ENCODE results near the gene ASTN2.

ASTN2 gene, protein sequence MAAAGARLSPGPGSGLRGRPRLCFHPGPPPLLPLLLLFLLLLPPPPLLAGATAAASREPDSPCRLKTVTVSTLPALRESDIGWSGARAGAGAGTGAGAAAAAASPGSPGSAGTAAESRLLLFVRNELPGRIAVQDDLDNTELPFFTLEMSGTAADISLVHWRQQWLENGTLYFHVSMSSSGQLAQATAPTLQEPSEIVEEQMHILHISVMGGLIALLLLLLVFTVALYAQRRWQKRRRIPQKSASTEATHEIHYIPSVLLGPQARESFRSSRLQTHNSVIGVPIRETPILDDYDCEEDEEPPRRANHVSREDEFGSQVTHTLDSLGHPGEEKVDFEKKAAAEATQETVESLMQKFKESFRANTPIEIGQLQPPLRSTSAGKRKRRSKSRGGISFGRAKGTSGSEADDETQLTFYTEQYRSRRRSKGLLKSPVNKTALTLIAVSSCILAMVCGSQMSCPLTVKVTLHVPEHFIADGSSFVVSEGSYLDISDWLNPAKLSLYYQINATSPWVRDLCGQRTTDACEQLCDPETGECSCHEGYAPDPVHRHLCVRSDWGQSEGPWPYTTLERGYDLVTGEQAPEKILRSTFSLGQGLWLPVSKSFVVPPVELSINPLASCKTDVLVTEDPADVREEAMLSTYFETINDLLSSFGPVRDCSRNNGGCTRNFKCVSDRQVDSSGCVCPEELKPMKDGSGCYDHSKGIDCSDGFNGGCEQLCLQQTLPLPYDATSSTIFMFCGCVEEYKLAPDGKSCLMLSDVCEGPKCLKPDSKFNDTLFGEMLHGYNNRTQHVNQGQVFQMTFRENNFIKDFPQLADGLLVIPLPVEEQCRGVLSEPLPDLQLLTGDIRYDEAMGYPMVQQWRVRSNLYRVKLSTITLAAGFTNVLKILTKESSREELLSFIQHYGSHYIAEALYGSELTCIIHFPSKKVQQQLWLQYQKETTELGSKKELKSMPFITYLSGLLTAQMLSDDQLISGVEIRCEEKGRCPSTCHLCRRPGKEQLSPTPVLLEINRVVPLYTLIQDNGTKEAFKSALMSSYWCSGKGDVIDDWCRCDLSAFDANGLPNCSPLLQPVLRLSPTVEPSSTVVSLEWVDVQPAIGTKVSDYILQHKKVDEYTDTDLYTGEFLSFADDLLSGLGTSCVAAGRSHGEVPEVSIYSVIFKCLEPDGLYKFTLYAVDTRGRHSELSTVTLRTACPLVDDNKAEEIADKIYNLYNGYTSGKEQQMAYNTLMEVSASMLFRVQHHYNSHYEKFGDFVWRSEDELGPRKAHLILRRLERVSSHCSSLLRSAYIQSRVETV (N-terminal part only)

GRCh38 chr9:117414906-117415331 lies at the start of gene ASTN2:
Gene ASTN2 (minus strand): TSS chr9:117415057. CDS start chr9:117414938, 119 bp downstream.
- no peak for TF ChIP-seq CTCF (IDR thresholded peaks at IDR 0.05; ENCODE audit: low read depth, low read length)
- peak within 1 kb of the TSS; percentile 24 for H3K4me3 ChIP-seq (ENCODE audit: low read depth, low read length)

GRCh38 chr9:117462861-117463260 lies 48.0 kb upstream of the ASTN2 start:
- TF ChIP-seq CTCF (IDR thresholded peaks at IDR 0.05; ENCODE audit: low read depth, low read length), result no peak
- H3K4me3 ChIP-seq (ENCODE audit: low read depth, low read length), result no peak overlapping the region

- H3K4me3 ChIP-seq (ENCODE audit: low read depth, low read length), result no peak overlapping the region
- TF ChIP-seq CTCF (IDR thresholded peaks at IDR 0.05; ENCODE audit: low read depth, low read length), result no peak
Measured at GRCh38 chr9:117461386-117461785, 46.5 kb upstream of the ASTN2 start.

DNA sequence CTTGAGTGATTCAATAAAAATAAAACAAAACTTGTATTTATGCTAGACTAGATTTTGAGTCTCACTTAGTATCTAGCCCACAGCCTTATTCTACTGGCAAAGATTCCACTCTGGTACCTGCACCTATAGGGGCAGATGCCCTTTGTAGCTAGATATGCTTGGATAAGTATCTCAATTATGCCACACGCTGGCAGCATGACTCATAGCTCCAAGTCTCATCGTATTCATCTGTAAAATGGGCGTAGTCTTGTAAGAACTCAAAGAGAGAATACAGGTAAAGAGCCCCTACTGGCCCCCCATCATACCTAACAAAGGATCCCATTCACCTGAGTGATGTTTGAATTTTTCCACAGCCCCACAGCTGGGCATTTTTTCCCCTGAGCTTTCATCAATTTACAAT lies 45.9 kb upstream of the ASTN2 start:
- TF ChIP-seq CTCF (IDR thresholded peaks at IDR 0.05; ENCODE audit: low read depth, low read length), result no peak
- H3K4me3 ChIP-seq (ENCODE audit: low read depth, low read length), result no peak overlapping the region

GRCh38 chr9:117459913-117460312 lies 45.1 kb upstream of the ASTN2 start:
- TF ChIP-seq CTCF (IDR thresholded peaks at IDR 0.05; ENCODE audit: low read depth, low read length), result no peak
- H3K4me3 ChIP-seq (ENCODE audit: low read depth, low read length), result no peak overlapping the region

DNA sequence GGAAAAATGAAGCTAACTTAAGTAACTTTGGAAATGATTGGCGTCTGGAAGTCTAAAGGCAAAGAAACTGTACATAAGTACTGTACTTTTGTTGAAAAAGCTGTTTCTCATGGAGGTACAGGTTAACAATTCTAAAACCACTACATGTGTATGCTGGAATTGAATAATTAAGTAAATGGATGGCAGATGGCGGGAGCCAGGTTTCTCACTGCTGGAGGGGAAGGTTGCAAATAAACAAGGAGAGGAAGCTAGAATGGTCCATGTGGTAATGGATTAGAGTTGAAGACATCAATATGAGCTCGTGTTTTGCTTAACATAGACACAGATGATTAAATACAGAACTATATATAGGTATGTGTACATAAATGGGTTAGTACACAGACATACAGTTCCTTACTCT lies 43.2 kb upstream of the ASTN2 start:
- no peak overlapping the region for H3K4me3 ChIP-seq (ENCODE audit: low read depth, low read length)
- TF ChIP-seq CTCF (IDR thresholded peaks at IDR 0.05; ENCODE audit: low read depth, low read length), result no peak
